Measurements from ENCODE around the gene FALEC.

DNA sequence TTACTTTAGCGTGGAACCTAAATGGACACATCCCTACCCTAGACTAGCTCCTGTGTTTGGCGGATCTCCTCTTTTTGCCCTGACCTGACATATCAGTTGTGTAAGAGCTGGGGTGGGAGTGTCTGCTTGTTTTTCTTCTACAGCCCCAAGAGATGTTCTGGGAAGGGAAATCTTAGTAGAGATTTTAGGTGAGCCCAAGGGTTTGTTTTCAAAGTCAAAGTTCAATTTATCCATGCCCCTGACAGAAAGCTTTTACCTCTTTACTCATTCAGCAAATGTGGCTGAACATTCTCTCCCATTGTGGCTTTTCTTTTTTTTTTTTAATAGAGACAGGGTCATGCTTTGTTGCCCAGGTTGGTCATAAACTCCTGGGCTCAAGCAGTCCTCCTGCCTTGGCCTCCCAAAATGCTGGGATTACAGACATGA is 35.6 kb upstream of the FALEC start:
- TF ChIP-seq KLF10 (CRISPR knock-in tag; IDR thresholded peaks at IDR 0.05) (no peak), MXI1 (IDR thresholded peaks at IDR 0.05; ENCODE audit: low read depth, low read length) (no peak)
- TF ChIP-seq, protein P1, sequence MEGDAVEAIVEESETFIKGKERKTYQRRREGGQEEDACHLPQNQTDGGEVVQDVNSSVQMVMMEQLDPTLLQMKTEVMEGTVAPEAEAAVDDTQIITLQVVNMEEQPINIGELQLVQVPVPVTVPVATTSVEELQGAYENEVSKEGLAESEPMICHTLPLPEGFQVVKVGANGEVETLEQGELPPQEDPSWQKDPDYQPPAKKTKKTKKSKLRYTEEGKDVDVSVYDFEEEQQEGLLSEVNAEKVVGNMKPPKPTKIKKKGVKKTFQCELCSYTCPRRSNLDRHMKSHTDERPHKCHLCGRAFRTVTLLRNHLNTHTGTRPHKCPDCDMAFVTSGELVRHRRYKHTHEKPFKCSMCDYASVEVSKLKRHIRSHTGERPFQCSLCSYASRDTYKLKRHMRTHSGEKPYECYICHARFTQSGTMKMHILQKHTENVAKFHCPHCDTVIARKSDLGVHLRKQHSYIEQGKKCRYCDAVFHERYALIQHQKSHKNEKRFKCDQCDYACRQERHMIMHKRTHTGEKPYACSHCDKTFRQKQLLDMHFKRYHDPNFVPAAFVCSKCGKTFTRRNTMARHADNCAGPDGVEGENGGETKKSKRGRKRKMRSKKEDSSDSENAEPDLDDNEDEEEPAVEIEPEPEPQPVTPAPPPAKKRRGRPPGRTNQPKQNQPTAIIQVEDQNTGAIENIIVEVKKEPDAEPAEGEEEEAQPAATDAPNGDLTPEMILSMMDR (IDR thresholded peaks at IDR 0.05 in 2 of 3, conservative IDR thresholded peaks at IDR 0.05 in 1 of 3; ENCODE audit: insufficient read depth in 2 of 3, low read depth in 1 of 3, low read length in 3 of 3) = no peak
- TF ChIP-seq, protein P2, sequence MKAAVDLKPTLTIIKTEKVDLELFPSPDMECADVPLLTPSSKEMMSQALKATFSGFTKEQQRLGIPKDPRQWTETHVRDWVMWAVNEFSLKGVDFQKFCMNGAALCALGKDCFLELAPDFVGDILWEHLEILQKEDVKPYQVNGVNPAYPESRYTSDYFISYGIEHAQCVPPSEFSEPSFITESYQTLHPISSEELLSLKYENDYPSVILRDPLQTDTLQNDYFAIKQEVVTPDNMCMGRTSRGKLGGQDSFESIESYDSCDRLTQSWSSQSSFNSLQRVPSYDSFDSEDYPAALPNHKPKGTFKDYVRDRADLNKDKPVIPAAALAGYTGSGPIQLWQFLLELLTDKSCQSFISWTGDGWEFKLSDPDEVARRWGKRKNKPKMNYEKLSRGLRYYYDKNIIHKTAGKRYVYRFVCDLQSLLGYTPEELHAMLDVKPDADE (conservative IDR thresholded peaks at IDR 0.05; ENCODE audit: control insufficient read depth, low read depth, low read length) = no peak
- TF ChIP-seq, protein P3, sequence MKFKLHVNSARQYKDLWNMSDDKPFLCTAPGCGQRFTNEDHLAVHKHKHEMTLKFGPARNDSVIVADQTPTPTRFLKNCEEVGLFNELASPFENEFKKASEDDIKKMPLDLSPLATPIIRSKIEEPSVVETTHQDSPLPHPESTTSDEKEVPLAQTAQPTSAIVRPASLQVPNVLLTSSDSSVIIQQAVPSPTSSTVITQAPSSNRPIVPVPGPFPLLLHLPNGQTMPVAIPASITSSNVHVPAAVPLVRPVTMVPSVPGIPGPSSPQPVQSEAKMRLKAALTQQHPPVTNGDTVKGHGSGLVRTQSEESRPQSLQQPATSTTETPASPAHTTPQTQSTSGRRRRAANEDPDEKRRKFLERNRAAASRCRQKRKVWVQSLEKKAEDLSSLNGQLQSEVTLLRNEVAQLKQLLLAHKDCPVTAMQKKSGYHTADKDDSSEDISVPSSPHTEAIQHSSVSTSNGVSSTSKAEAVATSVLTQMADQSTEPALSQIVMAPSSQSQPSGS (CRISPR knock-in tag; IDR thresholded peaks at IDR 0.05) = no peak

Data from K562 (cell line).